Measurements from ENCODE around the gene ASB1. TPM values are rescaled to one million over a fixed set of nuclear protein-coding genes. Genes with fewer than 3 reads are reported as not detected.

Gene ASB1
- total RNA-seq (ENCODE audit: unreplicated experiment) = 8.5 TPM
- long read RNA-seq, full-length matches to known transcripts = 3 of 3 reads
- long read RNA-seq, partial matches to known transcripts = 0 of 3 reads
- long read RNA-seq, other reads (novel, unspliced or antisense) = 0 of 3 reads

- peak; percentile 67 for DNase-seq (ENCODE audit: low spot score)
- peak within 1 kb of the TSS; percentile 64 for H3K27ac Mint-ChIP-seq (ENCODE audit: unreplicated experiment)
- TF ChIP-seq CTCF (IDR thresholded peaks at IDR 0.05; ENCODE audit: unreplicated experiment) = no peak
- peaks cover 15% of the 10 kb centered on the region for H3K27me3 Mint-ChIP-seq (ENCODE audit: unreplicated experiment)
- peaks cover 15% of the 10 kb centered on the region for H3K36me3 Mint-ChIP-seq (ENCODE audit: low read depth, unreplicated experiment)
- H3K4me1 Mint-ChIP-seq (ENCODE audit: unreplicated experiment) = peaks cover 17% of the 10 kb centered on the region
- H3K4me3 Mint-ChIP-seq (ENCODE audit: unreplicated experiment) = peak within 1 kb of the TSS; percentile 94
- peaks cover 5% of the 10 kb centered on the region for H3K9me3 Mint-ChIP-seq (ENCODE audit: unreplicated experiment)
Observed at GRCh38 chr2:238426568-238427434, at the start of gene ASB1. Gene ASB1, plus strand, starts transcription at chr2:238426927. Its CDS starts 144 bp downstream, at chr2:238427071.

- peaks cover 10% of the 10 kb centered on the region for H3K36me3 Mint-ChIP-seq (ENCODE audit: low read depth, unreplicated experiment)
- H3K4me1 Mint-ChIP-seq (ENCODE audit: unreplicated experiment) = peaks cover 17% of the 10 kb centered on the region
- H3K4me3 Mint-ChIP-seq (ENCODE audit: unreplicated experiment) = no peak overlapping the region
- no peak for DNase-seq (ENCODE audit: low spot score)
- TF ChIP-seq CTCF (IDR thresholded peaks at IDR 0.05; ENCODE audit: unreplicated experiment) = no peak
- H3K9me3 Mint-ChIP-seq (ENCODE audit: unreplicated experiment) = no peaks in the 10 kb centered on the region
- no peaks in the 10 kb centered on the region for H3K27me3 Mint-ChIP-seq (ENCODE audit: unreplicated experiment)
- no peak overlapping the region for H3K27ac Mint-ChIP-seq (ENCODE audit: unreplicated experiment)
Observed at GRCh38 chr2:238378230-238379095, 48.3 kb upstream of the ASB1 start.

- no peak for DNase-seq (ENCODE audit: low spot score)
- peaks cover 18% of the 10 kb centered on the region for H3K36me3 Mint-ChIP-seq (ENCODE audit: low read depth, unreplicated experiment)
- peaks cover 1% of the 10 kb centered on the region for H3K27me3 Mint-ChIP-seq (ENCODE audit: unreplicated experiment)
- H3K4me1 Mint-ChIP-seq (ENCODE audit: unreplicated experiment) = peaks cover 17% of the 10 kb centered on the region
- no peak for TF ChIP-seq CTCF (IDR thresholded peaks at IDR 0.05; ENCODE audit: unreplicated experiment)
- no peaks in the 10 kb centered on the region for H3K9me3 Mint-ChIP-seq (ENCODE audit: unreplicated experiment)
- H3K4me3 Mint-ChIP-seq (ENCODE audit: unreplicated experiment) = no peak overlapping the region
- H3K27ac Mint-ChIP-seq (ENCODE audit: unreplicated experiment) = no peak overlapping the region
Observed at GRCh38 chr2:238379096-238379810, 47.5 kb upstream of the ASB1 start.

- Mint-ChIP-seq H3K4me3 (ENCODE audit: unreplicated experiment) (no peak overlapping the region), H3K4me1 (ENCODE audit: unreplicated experiment) (peaks cover 17% of the 10 kb centered on the region), H3K9me3 (ENCODE audit: unreplicated experiment) (no peaks in the 10 kb centered on the region), H3K27ac (ENCODE audit: unreplicated experiment) (no peak overlapping the region), H3K36me3 (ENCODE audit: low read depth, unreplicated experiment) (peaks cover 18% of the 10 kb centered on the region), H3K27me3 (ENCODE audit: unreplicated experiment) (peaks cover 1% of the 10 kb centered on the region)
- no peak for DNase-seq (ENCODE audit: low spot score)
- TF ChIP-seq CTCF (IDR thresholded peaks at IDR 0.05; ENCODE audit: unreplicated experiment) = no peak
Observed at GRCh38 chr2:238380336-238380735, 46.4 kb upstream of the ASB1 start.
